Neuron (in vitro differentiated cells): ENCODE results near the gene FLVCR1.
"Not testable (repeated sequence)": the region's sequence is repeated elsewhere in the genome, so short reads cannot be mapped to it uniquely, and the experiment has no call there.

ENCODE experiments used
- H2AFZ ChIP-seq: one replicate; pipeline ENCODE4 v1.6.1; 2013; ENCODE audit warnings: low read depth, mild to moderate bottlenecking, inconsistent platforms, low read length, moderate library complexity
- H3K27me3 ChIP-seq: one replicate; pipeline ENCODE4 v1.6.1; 2013; ENCODE audit warnings: low read length; ENCODE audit not compliant: insufficient read depth
- H3K36me3 ChIP-seq: one replicate; pipeline ENCODE4 v1.6.1; 2013; ENCODE audit warnings: low read length; ENCODE audit not compliant: insufficient read depth
- H3K4me1 ChIP-seq: one replicate; pipeline ENCODE4 v1.6.1; 2013; ENCODE audit warnings: low read length; ENCODE audit not compliant: insufficient read depth
- H3K4me3 ChIP-seq: 2 replicates; pipeline ENCODE4 v1.5.1; 2013; ENCODE audit warnings: mild to moderate bottlenecking, low read length, moderate library complexity
- H3K9me3 ChIP-seq: one replicate; pipeline ENCODE4 v1.6.1; 2013; ENCODE audit warnings: low read length

The FLVCR1 gene

DNA sequence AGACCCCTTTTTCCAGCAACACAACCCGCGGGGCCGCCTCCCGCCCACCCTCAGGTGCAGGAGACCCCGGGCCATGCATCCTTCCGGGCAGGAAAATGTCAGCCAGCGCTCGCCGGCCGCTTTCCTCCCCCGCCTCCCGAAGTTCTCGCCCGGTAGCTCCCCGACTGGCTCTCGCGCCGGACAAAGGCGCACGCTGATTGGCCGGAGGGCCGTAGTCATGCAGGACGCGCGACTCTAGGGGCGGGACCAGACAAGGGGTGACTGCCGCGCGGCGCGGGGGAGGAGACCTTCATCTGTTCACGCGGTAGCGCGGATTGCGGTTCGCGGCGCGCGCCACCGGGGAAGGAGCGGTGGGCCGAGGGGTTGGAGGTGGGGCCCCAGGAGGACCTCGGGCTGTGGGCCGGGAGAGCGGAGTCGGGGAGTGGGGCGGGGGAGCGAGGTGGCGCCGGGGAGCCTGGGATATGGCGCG lies at the start of gene FLVCR1:
TSS of gene FLVCR1 (plus strand) at position 284 of the 469 bp plus-strand sequence. CDS start at position 462, 178 bp downstream.
- Histone ChIP-seq H3K4me3 (peak within 1 kb of the TSS; percentile 90), H3K4me1 (peaks cover 20% of the 10 kb centered on the region), H2AFZ (peak within 1 kb of the TSS; percentile 81), H3K9me3 (peaks cover 8% of the 10 kb centered on the region), H3K36me3 (peaks cover 13% of the 10 kb centered on the region), H3K27me3 (no peaks in the 10 kb centered on the region)

DNA sequence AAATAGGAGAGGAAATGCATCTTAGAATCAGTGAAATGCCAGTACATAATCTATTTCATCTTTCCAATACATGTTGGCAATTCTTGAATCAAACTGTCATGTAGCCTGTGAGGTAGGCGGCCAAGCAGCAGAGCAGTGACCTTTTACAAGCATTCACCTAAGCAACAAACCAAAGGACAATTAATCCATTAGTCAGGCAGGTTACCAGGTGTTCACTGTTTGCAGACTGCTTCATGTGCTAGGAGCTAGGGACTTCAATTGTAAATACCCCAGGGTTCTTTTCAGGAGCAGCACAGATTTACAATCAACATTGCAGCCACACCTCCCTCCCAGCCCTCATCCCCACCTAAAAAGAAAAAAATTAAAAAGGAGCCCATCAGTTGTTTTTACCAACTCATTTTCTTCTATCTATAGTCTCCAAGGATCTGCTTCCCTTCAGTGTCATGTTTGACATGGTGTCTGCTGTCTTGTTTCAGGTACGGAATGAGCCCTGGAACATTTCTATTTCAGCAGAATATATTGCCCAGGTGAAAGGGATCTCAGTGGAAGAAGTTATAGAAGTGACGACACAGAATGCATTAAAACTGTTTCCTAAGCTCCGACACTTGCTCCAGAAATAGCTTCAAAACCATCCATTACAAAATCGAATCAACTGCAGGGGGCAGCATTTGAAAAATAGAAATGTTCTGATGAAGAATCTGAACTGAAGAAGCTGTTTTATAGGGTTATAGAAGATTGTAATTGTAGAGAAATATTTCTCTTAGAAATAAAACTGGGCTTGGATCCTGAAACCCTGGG lies 43.3 kb upstream of the FLVCR1 start:
- Histone ChIP-seq H3K9me3 (no peaks in the 10 kb centered on the region), H3K27me3 (no peaks in the 10 kb centered on the region), H2AFZ (no peak overlapping the region), H3K4me1 (peaks cover 6% of the 10 kb centered on the region), H3K4me3 (no peak overlapping the region), H3K36me3 (peaks cover 5% of the 10 kb centered on the region)

- peaks cover 2% of the 10 kb centered on the region for H3K36me3 ChIP-seq
- H3K27me3 ChIP-seq = no peaks in the 10 kb centered on the region
- no peak overlapping the region for H3K4me3 ChIP-seq
- H2AFZ ChIP-seq = no peak overlapping the region
- no peaks in the 10 kb centered on the region for H3K9me3 ChIP-seq
- peaks cover 6% of the 10 kb centered on the region for H3K4me1 ChIP-seq
Observed at GRCh38 chr1:212816567-212817278, 41.4 kb upstream of the FLVCR1 start.

DNA sequence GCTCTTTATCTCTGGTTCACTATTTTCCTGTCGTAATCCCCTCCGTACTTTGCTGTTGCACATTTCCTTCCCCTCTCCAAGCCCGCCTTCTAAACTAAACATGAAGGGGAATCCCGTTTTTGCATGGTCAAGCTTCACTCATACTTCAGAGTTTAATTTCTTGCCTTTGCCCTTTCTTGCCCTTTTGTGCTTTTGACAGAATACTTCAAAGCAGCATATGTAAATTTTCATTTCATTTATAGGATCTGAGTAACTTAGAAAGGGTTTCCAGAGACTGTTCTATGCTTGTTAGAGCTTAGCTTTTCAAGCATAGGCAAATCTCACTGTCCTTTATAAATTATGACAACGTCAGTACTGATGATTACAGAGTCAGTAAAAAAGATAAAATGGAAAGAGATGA lies 38.3 kb upstream of the FLVCR1 start:
- H3K27me3 ChIP-seq = no peaks in the 10 kb centered on the region
- H3K4me1 ChIP-seq = peaks cover 6% of the 10 kb centered on the region
- H3K4me3 ChIP-seq = no peak overlapping the region
- no peaks in the 10 kb centered on the region for H3K36me3 ChIP-seq
- H2AFZ ChIP-seq = no peak overlapping the region
- no peaks in the 10 kb centered on the region for H3K9me3 ChIP-seq

DNA sequence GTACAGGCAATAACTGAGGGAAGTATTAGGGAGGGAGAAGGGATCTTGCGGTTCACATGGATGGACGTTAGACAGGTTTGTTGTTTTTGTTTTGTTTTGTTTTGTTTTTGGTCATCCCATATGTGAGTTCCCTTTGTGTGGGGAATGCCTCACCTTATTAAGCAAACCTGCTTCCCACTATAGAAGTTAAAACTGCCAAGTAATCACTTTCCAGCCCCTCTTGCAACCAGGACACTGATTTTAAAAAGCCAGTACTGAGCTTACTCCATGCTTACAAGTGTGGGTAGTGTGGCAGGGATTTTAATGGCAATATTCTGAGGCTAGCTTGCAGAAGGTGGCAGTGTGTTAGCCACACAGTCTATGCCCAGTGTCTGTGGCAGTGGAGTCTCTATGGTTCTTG lies 37.1 kb upstream of the FLVCR1 start:
- Histone ChIP-seq H3K36me3 (no peaks in the 10 kb centered on the region), H3K4me1 (peaks cover 6% of the 10 kb centered on the region), H3K9me3 (peaks cover under 1% of the 10 kb centered on the region), H3K4me3 (no peak overlapping the region), H2AFZ (no peak overlapping the region), H3K27me3 (no peaks in the 10 kb centered on the region)

DNA sequence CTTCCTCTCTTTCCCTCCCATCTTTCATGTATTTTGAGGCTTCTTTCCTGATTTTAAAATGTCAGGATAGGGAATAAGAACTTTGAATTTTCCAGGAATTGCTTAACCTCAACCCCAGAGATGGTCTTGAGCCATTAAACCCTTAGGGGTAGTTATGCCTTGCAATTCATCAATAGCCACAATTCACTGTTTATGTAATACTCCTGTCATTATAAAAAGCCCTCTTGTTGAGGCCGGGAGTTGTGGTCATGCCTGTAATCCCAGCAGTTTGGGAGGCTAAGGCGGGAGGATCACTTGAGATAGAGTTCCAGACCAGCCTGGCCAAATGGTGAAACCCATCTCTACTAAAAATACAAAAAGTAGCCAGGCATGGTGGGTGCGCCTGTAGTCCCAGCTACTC lies 35.1 kb upstream of the FLVCR1 start:
- Histone ChIP-seq H2AFZ (no peak overlapping the region), H3K4me1 (no peaks in the 10 kb centered on the region), H3K9me3 (peaks cover 3% of the 10 kb centered on the region), H3K27me3 (no peaks in the 10 kb centered on the region), H3K4me3 (no peak overlapping the region), H3K36me3 (no peaks in the 10 kb centered on the region)

DNA sequence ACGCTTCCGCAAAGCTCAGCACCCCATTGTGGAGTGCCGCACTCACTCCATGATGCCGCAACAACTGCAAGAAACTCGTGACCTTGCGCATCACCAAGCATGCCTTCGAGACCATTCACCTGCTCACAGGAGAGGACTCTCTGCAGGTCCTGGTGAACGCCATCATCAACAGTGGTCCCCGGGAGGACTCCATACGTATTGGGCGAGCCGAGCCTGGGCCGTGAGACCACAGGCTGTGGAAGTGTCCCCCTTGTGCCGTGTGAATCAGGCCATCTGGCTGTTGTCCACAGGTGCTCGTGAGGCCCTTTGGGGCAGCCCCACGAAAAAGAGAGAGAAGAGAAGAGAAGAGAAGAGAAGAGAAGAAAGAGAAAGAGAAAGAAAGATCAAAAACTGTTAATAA lies 33.9 kb upstream of the FLVCR1 start:
- Histone ChIP-seq H2AFZ (no peak overlapping the region), H3K4me1 (no peaks in the 10 kb centered on the region), H3K27me3 (no peaks in the 10 kb centered on the region), H3K36me3 (no peaks in the 10 kb centered on the region), H3K9me3 (peaks cover 3% of the 10 kb centered on the region), H3K4me3 (no peak overlapping the region)

GRCh38 chr1:212825798-212826452 lies 32.1 kb upstream of the FLVCR1 start:
- Histone ChIP-seq H3K4me3 (no peak overlapping the region), H3K4me1 (no peaks in the 10 kb centered on the region), H3K36me3 (no peaks in the 10 kb centered on the region), H3K27me3 (no peaks in the 10 kb centered on the region), H3K9me3 (peaks cover 3% of the 10 kb centered on the region), H2AFZ (no peak overlapping the region)

GRCh38 chr1:212827171-212827776 lies 30.8 kb upstream of the FLVCR1 start:
- H3K4me1 ChIP-seq = no peaks in the 10 kb centered on the region
- no peak overlapping the region for H2AFZ ChIP-seq
- peaks cover 3% of the 10 kb centered on the region for H3K9me3 ChIP-seq
- H3K4me3 ChIP-seq = no peak overlapping the region
- H3K36me3 ChIP-seq = no peaks in the 10 kb centered on the region
- H3K27me3 ChIP-seq = no peaks in the 10 kb centered on the region

DNA sequence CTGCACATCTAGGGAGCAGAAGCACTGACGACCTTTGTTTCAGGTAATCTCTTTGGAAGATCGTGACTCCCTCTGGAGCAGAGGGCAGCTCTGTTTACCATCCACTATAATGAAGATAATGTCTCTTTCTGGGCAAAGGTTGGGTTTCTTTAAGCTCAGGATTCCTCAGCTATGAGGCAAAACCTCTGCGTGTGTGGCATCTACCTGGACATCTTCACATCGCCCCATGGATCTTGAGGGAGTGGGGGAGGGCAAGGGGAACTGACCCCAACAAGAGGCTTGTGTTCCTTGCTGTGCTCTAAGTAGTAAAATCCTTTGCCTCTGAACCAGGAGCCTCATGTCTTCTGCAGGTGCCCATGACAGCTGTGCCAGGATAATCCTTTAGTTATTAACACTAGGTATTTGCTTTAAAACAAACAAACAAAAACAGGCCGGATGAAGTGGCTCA lies 30.2 kb upstream of the FLVCR1 start:
- Histone ChIP-seq H3K9me3 (peaks cover 3% of the 10 kb centered on the region), H3K4me3 (no peak overlapping the region), H3K36me3 (no peaks in the 10 kb centered on the region), H3K4me1 (no peaks in the 10 kb centered on the region), H3K27me3 (no peaks in the 10 kb centered on the region), H2AFZ (no peak overlapping the region)

- H3K27me3 ChIP-seq = no peaks in the 10 kb centered on the region
- no peak overlapping the region for H2AFZ ChIP-seq
- H3K4me3 ChIP-seq = no peak overlapping the region
- H3K36me3 ChIP-seq = no peaks in the 10 kb centered on the region
- H3K9me3 ChIP-seq = peaks cover 3% of the 10 kb centered on the region
- no peaks in the 10 kb centered on the region for H3K4me1 ChIP-seq
Observed at GRCh38 chr1:212828395-212828794, 29.7 kb upstream of the FLVCR1 start.

GRCh38 chr1:212833211-212834207 lies 24.6 kb upstream of the FLVCR1 start:
- H2AFZ ChIP-seq = not testable (repeated sequence)

More at GRCh38 chr1:212833211-212834207, 24.6 kb upstream of the FLVCR1 start:
- H3K9me3 ChIP-seq, H3K4me1 ChIP-seq, H3K36me3 ChIP-seq, H3K4me3 ChIP-seq, H3K27me3 ChIP-seq: not testable (repeated sequence)
